ENCODE data around the gene BTN2A1. TPM values are rescaled to one million over a fixed set of nuclear protein-coding genes. Genes with fewer than 3 reads are reported as not detected.

Gene BTN2A1
- total RNA-seq, 1 donor from 2014 or later = 41.6 TPM

DNA sequence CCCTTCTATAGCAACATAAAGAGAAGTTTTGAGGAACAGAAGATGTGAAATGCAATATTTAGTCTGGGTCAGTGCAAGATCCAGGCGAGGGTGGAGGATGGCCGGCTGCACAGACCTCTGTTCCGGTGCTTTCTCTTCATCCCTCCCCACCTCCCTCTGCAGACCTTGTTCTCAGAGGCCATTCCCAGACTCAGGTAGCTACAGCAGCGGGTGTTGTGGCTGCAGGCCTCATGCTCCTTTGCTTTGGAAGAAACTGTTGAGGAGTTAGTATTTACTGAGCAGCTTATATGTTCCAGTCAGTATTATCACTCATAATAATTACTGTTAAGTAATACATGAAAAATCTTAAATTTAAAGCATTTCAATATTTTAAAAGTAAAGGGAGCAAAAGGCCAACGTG is 15.8 kb upstream of the BTN2A1 start:
- H3K36me3 Mint-ChIP-seq (ENCODE audit: unreplicated experiment) = no peaks in the 10 kb centered on the region
- H3K9me3 Mint-ChIP-seq (ENCODE audit: unreplicated experiment) = no peaks in the 10 kb centered on the region
- TF ChIP-seq, protein P1, sequence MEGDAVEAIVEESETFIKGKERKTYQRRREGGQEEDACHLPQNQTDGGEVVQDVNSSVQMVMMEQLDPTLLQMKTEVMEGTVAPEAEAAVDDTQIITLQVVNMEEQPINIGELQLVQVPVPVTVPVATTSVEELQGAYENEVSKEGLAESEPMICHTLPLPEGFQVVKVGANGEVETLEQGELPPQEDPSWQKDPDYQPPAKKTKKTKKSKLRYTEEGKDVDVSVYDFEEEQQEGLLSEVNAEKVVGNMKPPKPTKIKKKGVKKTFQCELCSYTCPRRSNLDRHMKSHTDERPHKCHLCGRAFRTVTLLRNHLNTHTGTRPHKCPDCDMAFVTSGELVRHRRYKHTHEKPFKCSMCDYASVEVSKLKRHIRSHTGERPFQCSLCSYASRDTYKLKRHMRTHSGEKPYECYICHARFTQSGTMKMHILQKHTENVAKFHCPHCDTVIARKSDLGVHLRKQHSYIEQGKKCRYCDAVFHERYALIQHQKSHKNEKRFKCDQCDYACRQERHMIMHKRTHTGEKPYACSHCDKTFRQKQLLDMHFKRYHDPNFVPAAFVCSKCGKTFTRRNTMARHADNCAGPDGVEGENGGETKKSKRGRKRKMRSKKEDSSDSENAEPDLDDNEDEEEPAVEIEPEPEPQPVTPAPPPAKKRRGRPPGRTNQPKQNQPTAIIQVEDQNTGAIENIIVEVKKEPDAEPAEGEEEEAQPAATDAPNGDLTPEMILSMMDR (IDR thresholded peaks at IDR 0.05; ENCODE audit: partially characterized antibody, unreplicated experiment) = no peak
- DNase-seq = no peak
- H3K27ac Mint-ChIP-seq (ENCODE audit: unreplicated experiment) = no peak overlapping the region
- H3K4me1 Mint-ChIP-seq (ENCODE audit: low read depth, unreplicated experiment) = no peaks in the 10 kb centered on the region
- no peak overlapping the region for H3K4me3 Mint-ChIP-seq (ENCODE audit: unreplicated experiment)
- peaks cover 3% of the 10 kb centered on the region for H3K27me3 Mint-ChIP-seq (ENCODE audit: unreplicated experiment)

DNA sequence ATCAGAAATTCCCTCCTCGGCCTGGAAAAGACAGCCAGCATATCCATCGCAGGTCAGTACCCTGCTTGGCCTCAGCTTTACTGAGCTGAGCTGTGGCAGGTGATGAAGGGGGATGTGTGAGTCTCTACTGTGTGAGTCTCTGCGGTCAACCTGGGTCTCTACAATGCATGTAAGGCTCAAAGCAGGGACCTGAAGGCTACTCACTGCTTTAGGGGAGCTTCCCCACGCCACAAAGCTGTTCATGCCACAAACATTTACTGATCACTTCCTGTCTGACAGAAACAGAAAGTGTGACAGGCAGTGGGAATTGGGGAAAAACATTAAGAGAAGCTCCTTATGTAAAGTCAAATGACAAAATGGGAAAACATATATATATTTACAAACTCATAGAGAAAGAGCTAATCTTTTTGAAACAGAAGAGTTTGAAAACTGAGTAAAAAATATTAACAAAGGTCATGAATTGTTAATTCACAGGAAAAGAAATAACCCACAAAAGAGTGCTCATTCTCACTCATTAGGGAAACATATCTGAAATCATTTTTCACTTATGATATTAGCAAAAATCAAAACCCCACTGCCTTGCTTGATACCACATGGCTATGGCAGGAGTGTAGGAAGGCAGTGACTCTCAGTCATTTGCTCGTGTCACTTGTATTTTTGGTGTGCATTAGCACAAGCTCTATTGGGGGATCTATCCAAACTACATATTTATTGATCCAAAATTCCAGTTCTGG is 11.7 kb upstream of the BTN2A1 start:
- H3K27ac Mint-ChIP-seq (ENCODE audit: unreplicated experiment) = no peak overlapping the region
- no peaks in the 10 kb centered on the region for H3K36me3 Mint-ChIP-seq (ENCODE audit: unreplicated experiment)
- H3K4me1 Mint-ChIP-seq (ENCODE audit: low read depth, unreplicated experiment) = no peaks in the 10 kb centered on the region
- no peaks in the 10 kb centered on the region for H3K9me3 Mint-ChIP-seq (ENCODE audit: unreplicated experiment)
- no peak overlapping the region for H3K4me3 Mint-ChIP-seq (ENCODE audit: unreplicated experiment)
- peaks cover 6% of the 10 kb centered on the region for H3K27me3 Mint-ChIP-seq (ENCODE audit: unreplicated experiment)
- no peak for DNase-seq
- TF ChIP-seq, protein P1 (IDR thresholded peaks at IDR 0.05; ENCODE audit: partially characterized antibody, unreplicated experiment) = no peak

DNA sequence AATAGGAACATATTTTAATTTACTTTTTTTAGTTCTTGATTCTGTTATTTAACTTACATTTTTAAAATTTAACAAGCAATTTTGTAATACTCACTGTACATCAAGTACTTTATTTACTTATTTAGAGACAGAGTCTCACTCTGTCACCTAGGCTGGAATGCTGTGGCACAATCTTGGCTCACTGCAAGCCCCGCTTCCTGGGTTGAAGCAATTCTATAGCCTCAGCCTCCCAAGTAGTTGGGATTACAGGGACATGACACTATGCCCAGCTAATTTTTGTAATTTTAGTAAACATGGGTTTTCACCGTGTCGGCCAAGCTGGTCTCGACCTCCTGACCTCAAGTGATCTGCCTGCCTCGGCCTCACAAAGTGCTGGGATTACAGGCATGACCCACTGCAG is 10.5 kb upstream of the BTN2A1 start:
- Mint-ChIP-seq H3K4me1 (ENCODE audit: low read depth, unreplicated experiment) (no peaks in the 10 kb centered on the region), H3K36me3 (ENCODE audit: unreplicated experiment) (no peaks in the 10 kb centered on the region), H3K27me3 (ENCODE audit: unreplicated experiment) (peaks cover 6% of the 10 kb centered on the region), H3K9me3 (ENCODE audit: unreplicated experiment) (no peaks in the 10 kb centered on the region), H3K4me3 (ENCODE audit: unreplicated experiment) (no peak overlapping the region), H3K27ac (ENCODE audit: unreplicated experiment) (no peak overlapping the region)
- TF ChIP-seq, protein P1 (IDR thresholded peaks at IDR 0.05; ENCODE audit: partially characterized antibody, unreplicated experiment) = no peak
- DNase-seq = no peak

DNA sequence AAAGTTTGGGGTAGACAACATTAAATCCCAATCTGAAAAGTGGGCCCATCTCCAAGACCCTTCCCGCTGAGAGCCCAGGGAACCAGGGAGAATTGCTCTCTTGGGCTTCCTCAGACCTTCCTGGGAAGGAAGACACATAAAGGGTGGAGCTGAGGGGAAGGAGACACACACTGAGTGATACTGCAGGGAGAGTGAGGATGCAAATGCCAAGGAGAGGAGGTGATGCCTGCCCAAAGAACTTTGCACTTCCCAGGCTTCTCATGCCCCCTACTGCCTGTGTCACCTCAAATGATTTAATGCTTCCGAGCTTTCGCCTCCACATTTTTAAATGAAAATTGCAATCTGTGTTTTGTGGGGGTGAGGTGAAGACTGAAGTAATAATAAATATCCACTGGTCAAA is 7.5 kb upstream of the BTN2A1 start:
- peaks cover 1% of the 10 kb centered on the region for H3K4me1 Mint-ChIP-seq (ENCODE audit: low read depth, unreplicated experiment)
- H3K9me3 Mint-ChIP-seq (ENCODE audit: unreplicated experiment) = no peaks in the 10 kb centered on the region
- H3K27me3 Mint-ChIP-seq (ENCODE audit: unreplicated experiment) = peaks cover 5% of the 10 kb centered on the region
- no peak for DNase-seq
- no peak overlapping the region for H3K4me3 Mint-ChIP-seq (ENCODE audit: unreplicated experiment)
- TF ChIP-seq, protein P1 (IDR thresholded peaks at IDR 0.05; ENCODE audit: partially characterized antibody, unreplicated experiment) = no peak
- H3K27ac Mint-ChIP-seq (ENCODE audit: unreplicated experiment) = no peak overlapping the region
- no peaks in the 10 kb centered on the region for H3K36me3 Mint-ChIP-seq (ENCODE audit: unreplicated experiment)

DNA sequence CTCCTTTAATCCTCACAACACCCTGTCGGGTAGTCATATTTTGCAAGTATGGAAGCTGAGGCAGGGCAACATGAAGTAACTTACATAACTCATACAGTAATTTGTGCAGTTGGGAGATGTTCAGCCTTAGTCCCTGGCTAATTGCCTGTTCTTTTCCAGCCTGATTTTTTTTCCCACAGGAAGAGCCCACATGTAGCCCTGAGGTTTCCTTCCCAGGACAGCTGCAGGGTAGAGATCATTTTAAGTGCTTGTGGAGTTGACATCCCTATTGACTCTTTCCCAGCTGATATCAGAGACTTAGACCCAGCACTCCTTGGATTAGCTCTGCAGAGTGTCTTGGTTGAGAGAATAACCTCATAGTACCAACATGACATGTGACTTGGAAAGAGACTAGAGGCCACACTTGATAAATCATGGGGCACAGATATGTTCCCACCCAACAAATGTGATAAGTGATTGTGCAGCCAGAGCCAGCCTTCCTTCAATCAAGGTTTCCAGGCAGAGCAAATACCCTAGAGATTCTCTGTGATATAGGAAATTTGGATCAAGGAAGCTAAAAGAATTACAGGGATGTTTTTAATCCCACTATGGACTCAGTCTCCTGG is 5.0 kb upstream of the BTN2A1 start:
- Mint-ChIP-seq H3K36me3 (ENCODE audit: unreplicated experiment) (no peaks in the 10 kb centered on the region), H3K4me1 (ENCODE audit: low read depth, unreplicated experiment) (peaks cover 9% of the 10 kb centered on the region), H3K9me3 (ENCODE audit: unreplicated experiment) (peaks cover 1% of the 10 kb centered on the region), H3K27ac (ENCODE audit: unreplicated experiment) (no peak overlapping the region), H3K4me3 (ENCODE audit: unreplicated experiment) (no peak overlapping the region), H3K27me3 (ENCODE audit: unreplicated experiment) (peaks cover 7% of the 10 kb centered on the region)
- no peak for DNase-seq
- TF ChIP-seq, protein P1 (IDR thresholded peaks at IDR 0.05; ENCODE audit: partially characterized antibody, unreplicated experiment) = no peak

Data from glutamatergic neuron (in vitro differentiated cells).